22Rv1 (cell line): Measurements from ENCODE around the gene MYEF2.

Experiments
- H3K27ac ChIP-seq: fragments of 450-650 bp; 2 replicates; pipeline ENCODE4 v1.5.1; 2017
- ZFX ChIP-seq: fragments of 450-650 bp; IDR thresholded peaks from 2 replicates; pipeline ENCODE4 v1.6.1; 2017; ENCODE audit warnings: antibody characterized with exemption, borderline replicate concordance
- TF ChIP-seq, protein P1 (sequence below): fragments of 450-650 bp; IDR thresholded peaks from 2 replicates; pipeline ENCODE4 v1.5.1; 2017; ENCODE audit warnings: mild to moderate bottlenecking

The MYEF2 gene

DNA sequence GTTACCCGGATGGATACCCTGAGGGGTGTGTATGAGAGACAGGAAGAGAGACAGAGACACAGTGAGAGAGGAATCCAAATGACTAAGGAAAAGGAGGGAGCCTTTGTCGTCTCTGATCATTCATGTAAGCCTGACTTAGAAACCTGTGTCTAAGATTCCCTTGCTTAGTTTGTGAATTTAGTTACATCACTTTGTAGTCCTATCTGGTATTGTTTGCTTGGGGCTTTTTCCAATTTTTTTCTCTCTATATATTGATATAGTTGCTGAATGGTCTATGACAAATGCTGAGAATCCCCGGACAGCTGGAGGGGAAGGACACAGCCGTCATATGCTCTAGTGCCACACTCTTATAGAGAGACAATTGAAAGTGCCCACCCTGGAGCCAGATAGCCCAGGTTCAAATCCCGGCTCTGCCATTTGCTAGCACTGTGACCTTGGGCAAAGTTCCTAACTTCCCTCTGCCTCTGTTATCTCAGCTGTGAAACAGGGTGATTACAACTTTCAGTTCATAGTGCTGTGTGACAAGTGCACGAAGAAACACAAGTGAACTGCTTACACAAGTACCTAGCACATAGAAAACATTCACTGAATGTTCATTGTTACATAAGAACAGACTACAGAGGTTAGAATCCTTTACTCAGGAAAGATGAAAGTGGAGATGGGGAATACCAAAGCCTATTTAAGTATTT is 51.3 kb downstream of the MYEF2 start:
- no peak overlapping the region for H3K27ac ChIP-seq
- TF ChIP-seq, protein P1, sequence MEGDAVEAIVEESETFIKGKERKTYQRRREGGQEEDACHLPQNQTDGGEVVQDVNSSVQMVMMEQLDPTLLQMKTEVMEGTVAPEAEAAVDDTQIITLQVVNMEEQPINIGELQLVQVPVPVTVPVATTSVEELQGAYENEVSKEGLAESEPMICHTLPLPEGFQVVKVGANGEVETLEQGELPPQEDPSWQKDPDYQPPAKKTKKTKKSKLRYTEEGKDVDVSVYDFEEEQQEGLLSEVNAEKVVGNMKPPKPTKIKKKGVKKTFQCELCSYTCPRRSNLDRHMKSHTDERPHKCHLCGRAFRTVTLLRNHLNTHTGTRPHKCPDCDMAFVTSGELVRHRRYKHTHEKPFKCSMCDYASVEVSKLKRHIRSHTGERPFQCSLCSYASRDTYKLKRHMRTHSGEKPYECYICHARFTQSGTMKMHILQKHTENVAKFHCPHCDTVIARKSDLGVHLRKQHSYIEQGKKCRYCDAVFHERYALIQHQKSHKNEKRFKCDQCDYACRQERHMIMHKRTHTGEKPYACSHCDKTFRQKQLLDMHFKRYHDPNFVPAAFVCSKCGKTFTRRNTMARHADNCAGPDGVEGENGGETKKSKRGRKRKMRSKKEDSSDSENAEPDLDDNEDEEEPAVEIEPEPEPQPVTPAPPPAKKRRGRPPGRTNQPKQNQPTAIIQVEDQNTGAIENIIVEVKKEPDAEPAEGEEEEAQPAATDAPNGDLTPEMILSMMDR = no peak
- TF ChIP-seq ZFX = no peak

DNA sequence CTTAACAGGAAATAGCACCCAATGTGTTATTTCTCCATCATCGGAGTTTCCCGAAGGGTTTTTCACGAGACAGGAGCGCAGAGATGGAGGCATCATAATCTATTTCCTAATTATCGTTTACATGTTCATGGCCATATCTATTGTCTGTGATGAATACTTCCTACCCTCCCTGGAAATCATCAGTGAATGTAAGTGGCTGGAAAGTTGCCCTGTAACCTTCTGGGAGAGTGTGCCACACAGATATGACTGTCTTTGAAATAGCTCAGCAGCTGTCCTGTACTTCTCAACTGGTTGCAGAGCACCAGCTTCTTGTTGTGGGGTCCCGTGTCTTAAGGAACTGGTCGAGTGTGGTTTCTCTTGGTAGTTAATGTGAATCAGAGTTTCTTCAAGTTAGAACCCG is 56.2 kb downstream of the MYEF2 start:
- TF ChIP-seq, protein P1 = no peak
- TF ChIP-seq ZFX = no peak
- no peak overlapping the region for H3K27ac ChIP-seq

DNA sequence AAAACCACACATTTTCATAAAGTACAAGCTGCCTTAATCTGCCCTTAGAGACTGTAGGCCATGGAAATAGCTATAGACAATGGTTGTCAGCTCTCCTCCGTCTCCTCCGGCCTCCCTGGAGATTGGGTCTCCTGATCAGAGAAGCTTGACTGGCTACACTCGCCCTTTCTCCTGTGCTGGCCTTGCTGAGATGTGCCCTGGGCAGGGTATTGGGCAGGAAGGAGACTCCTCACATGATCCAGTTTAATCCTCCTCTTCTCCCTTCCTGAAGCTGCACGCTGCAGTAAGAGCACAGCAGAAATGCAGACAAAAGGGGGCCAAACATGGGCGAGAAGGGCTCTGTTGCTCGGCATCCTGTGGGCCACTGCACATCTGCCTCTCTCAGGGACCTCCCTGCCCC is 57.4 kb downstream of the MYEF2 start, which contains the start of gene SLC24A5:
Gene SLC24A5, plus strand, starts transcription at position 246 of the 400 bp plus-strand sequence. Its CDS starts 55 bp downstream, at position 301.
- TF ChIP-seq, protein P1 = no peak
- TF ChIP-seq ZFX = no peak
- no peak within 1 kb of the TSS for H3K27ac ChIP-seq

DNA sequence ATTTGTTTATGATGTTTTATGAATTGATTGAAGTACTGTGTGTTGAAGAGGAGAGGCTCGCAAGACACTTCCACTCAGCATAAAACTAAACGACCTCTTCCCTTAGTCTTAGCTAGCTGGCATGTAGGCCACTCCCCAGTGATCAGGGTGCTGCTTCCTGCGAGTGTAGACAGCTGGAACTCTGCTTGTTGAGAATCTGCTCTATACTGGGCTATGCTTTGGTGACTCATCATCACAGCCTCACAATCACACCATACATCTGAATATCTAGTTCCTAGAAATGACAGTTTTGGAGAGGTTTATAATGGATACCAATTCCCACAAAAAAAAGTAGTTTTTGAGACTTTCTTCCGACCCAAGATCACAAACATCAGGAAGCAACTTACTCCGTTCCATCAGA is 58.8 kb downstream of the MYEF2 start:
- no peak for TF ChIP-seq ZFX
- TF ChIP-seq, protein P1 = no peak
- H3K27ac ChIP-seq = no peak overlapping the region

DNA sequence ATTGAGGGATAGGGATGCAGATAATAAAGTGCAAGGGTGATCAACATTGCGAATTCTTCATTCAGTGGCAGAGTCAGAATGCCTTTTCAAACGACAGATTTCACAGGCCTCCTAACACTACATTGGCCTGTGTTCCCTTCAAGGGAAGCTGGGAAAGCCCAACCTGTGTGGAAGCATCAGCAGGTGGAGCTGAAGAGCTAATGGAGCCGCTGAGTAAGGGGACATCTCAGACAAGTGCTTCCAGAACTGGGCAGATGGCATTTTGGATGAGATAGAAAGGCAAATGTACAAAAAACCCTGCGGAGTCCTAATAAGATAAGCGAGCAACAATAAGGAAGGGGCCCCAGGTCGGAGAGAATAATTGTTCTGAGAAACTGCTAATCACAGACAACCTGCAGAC is 65.9 kb downstream of the MYEF2 start:
- H3K27ac ChIP-seq = no peak overlapping the region
- TF ChIP-seq, protein P1 = peak; percentile 60
- no peak for TF ChIP-seq ZFX

DNA sequence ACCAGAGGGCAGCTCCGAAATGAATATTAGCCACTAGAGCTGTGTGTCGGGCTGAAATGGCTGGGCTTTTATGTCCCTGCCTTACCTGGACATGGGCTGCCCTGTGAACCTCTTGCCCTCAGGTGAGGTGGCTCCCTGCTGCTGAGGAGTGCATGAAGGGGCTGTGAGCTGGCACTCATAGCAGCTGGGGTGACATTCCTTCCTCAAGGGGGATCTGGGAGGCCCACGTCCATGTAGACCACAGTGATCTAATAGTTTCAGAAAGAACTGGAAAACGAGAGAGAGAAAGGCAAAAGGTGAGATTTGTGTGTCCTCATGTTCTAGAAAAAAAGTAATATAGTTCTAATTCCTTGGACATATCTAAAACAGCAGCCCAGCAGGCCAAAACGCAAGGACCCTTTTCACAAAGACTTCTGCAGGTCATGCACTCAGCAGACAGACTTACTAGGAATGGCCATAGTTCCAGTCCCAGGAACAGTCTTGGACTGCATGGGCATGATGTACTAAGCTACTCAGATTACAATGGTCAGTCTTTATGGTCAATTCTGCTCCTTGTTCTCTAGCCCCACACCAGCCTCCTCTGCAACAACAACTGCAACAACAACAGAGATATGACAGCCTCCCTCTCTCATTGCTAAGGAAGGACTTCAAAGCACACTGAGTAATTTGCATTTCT is 68.1 kb downstream of the MYEF2 start:
- H3K27ac ChIP-seq = no peak overlapping the region
- TF ChIP-seq, protein P1 = no peak
- TF ChIP-seq ZFX = no peak

DNA sequence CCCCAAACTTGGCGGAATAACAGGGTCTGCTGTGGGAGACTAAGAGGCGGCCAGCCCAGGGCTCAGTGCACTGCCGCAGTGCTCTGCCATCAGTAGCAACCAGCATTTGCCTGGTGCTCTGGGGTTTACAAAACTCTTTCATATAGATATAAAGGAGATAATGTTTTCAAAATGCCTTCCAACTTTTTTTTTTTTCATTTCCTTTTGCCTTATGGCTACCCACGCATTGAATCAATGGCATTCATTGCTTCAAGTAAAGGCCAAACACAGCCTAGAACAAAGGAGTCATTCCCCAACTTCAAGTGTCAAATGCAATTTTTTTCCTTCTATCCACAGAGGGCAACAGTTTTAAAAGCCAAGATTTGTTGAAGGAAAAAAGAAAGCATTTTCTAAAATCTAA is 68.9 kb downstream of the MYEF2 start:
- no peak for TF ChIP-seq ZFX
- H3K27ac ChIP-seq = no peak overlapping the region
